Measurements from ENCODE around the gene NOD1. TPM values are rescaled to one million over a fixed set of nuclear protein-coding genes. Genes with fewer than 3 reads are reported as not detected.

The NOD1 gene
- total and polyA plus RNA-seq, 2 of the 8 experiments (the other 6 are each of a cell fraction or from before 2014, with no cell fraction given), result 3.8 to 6.5 TPM

DNA sequence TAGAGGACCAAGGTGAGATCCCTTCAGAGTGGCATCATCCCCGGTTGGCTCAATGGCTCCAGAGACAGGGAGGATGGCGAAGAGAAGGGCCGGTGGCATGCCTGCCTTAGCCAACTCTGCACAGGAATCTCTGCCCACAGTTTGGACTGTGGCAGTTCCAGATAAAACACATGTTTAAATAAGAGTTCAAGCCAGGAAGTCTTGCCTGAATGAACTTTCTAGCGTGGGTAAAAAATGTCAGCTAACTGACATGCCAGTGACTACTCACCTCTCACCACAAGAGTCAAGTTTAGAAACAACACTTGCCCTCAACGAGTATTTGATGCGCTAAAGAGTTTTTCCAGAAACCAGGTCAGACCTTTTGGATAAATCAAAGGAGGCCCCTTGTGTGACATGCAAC is 3.0 kb downstream of the NOD1 start (continued):
- TF ChIP-seq, protein P1, sequence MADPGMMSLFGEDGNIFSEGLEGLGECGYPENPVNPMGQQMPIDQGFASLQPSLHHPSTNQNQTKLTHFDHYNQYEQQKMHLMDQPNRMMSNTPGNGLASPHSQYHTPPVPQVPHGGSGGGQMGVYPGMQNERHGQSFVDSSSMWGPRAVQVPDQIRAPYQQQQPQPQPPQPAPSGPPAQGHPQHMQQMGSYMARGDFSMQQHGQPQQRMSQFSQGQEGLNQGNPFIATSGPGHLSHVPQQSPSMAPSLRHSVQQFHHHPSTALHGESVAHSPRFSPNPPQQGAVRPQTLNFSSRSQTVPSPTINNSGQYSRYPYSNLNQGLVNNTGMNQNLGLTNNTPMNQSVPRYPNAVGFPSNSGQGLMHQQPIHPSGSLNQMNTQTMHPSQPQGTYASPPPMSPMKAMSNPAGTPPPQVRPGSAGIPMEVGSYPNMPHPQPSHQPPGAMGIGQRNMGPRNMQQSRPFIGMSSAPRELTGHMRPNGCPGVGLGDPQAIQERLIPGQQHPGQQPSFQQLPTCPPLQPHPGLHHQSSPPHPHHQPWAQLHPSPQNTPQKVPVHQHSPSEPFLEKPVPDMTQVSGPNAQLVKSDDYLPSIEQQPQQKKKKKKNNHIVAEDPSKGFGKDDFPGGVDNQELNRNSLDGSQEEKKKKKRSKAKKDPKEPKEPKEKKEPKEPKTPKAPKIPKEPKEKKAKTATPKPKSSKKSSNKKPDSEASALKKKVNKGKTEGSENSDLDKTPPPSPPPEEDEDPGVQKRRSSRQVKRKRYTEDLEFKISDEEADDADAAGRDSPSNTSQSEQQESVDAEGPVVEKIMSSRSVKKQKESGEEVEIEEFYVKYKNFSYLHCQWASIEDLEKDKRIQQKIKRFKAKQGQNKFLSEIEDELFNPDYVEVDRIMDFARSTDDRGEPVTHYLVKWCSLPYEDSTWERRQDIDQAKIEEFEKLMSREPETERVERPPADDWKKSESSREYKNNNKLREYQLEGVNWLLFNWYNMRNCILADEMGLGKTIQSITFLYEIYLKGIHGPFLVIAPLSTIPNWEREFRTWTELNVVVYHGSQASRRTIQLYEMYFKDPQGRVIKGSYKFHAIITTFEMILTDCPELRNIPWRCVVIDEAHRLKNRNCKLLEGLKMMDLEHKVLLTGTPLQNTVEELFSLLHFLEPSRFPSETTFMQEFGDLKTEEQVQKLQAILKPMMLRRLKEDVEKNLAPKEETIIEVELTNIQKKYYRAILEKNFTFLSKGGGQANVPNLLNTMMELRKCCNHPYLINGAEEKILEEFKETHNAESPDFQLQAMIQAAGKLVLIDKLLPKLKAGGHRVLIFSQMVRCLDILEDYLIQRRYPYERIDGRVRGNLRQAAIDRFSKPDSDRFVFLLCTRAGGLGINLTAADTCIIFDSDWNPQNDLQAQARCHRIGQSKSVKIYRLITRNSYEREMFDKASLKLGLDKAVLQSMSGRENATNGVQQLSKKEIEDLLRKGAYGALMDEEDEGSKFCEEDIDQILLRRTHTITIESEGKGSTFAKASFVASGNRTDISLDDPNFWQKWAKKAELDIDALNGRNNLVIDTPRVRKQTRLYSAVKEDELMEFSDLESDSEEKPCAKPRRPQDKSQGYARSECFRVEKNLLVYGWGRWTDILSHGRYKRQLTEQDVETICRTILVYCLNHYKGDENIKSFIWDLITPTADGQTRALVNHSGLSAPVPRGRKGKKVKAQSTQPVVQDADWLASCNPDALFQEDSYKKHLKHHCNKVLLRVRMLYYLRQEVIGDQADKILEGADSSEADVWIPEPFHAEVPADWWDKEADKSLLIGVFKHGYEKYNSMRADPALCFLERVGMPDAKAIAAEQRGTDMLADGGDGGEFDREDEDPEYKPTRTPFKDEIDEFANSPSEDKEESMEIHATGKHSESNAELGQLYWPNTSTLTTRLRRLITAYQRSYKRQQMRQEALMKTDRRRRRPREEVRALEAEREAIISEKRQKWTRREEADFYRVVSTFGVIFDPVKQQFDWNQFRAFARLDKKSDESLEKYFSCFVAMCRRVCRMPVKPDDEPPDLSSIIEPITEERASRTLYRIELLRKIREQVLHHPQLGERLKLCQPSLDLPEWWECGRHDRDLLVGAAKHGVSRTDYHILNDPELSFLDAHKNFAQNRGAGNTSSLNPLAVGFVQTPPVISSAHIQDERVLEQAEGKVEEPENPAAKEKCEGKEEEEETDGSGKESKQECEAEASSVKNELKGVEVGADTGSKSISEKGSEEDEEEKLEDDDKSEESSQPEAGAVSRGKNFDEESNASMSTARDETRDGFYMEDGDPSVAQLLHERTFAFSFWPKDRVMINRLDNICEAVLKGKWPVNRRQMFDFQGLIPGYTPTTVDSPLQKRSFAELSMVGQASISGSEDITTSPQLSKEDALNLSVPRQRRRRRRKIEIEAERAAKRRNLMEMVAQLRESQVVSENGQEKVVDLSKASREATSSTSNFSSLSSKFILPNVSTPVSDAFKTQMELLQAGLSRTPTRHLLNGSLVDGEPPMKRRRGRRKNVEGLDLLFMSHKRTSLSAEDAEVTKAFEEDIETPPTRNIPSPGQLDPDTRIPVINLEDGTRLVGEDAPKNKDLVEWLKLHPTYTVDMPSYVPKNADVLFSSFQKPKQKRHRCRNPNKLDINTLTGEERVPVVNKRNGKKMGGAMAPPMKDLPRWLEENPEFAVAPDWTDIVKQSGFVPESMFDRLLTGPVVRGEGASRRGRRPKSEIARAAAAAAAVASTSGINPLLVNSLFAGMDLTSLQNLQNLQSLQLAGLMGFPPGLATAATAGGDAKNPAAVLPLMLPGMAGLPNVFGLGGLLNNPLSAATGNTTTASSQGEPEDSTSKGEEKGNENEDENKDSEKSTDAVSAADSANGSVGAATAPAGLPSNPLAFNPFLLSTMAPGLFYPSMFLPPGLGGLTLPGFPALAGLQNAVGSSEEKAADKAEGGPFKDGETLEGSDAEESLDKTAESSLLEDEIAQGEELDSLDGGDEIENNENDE (IDR thresholded peaks at IDR 0.05; ENCODE audit: insufficient replicate concordance, low read length), result no peak
- TF ChIP-seq, protein P2, sequence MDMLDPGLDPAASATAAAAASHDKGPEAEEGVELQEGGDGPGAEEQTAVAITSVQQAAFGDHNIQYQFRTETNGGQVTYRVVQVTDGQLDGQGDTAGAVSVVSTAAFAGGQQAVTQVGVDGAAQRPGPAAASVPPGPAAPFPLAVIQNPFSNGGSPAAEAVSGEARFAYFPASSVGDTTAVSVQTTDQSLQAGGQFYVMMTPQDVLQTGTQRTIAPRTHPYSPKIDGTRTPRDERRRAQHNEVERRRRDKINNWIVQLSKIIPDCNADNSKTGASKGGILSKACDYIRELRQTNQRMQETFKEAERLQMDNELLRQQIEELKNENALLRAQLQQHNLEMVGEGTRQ (IDR thresholded peaks at IDR 0.05; ENCODE audit: low read length), result no peak
- no peak for TF ChIP-seq CHD1 (IDR thresholded peaks at IDR 0.05; ENCODE audit: low read depth, low read length)
- no peak for TF ChIP-seq TCF12 (IDR thresholded peaks at IDR 0.05; ENCODE audit: low read depth, low read length)
- TF ChIP-seq NRF1 (IDR thresholded peaks at IDR 0.05; ENCODE audit: low read depth, low read length), result no peak
- no peak for TF ChIP-seq EP300 (IDR thresholded peaks at IDR 0.05; ENCODE audit: borderline replicate concordance in 1 of 2, low read depth in 2 of 2, low read length in 2 of 2)
- TF ChIP-seq, protein P3, sequence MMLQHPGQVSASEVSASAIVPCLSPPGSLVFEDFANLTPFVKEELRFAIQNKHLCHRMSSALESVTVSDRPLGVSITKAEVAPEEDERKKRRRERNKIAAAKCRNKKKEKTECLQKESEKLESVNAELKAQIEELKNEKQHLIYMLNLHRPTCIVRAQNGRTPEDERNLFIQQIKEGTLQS (IDR thresholded peaks at IDR 0.05; ENCODE audit: insufficient read depth, low read depth, low read length), result no peak
- no peak for TF ChIP-seq SAP30 (IDR thresholded peaks at IDR 0.05; ENCODE audit: insufficient read depth, insufficient replicate concordance, low read length)
- no peak for TF ChIP-seq RBBP5 (IDR thresholded peaks at IDR 0.05; ENCODE audit: borderline replicate concordance, low read depth, low read length)
- TF ChIP-seq CREB1 (IDR thresholded peaks at IDR 0.05), result no peak

Measured in H1 (cell line).